OCI-LY3 (cell line): ENCODE data around the gene UGT3A2.

Experiments used
- H2AFZ ChIP-seq: fragments of 200-600, 300-600 bp; shearing (Covaris generic); 2 replicates; pipeline ENCODE4 v1.6.0; 2014; ENCODE audit warnings: antibody characterized with exemption, low read depth, low read length
- H3K27ac ChIP-seq: fragments of 200-600, 300-600 bp; sonication (generic); 2 replicates; pipeline ENCODE4 v1.5.1; 2014; ENCODE audit warnings: mild to moderate bottlenecking, low read length, moderate library complexity, mixed read lengths
- H3K27me3 ChIP-seq: fragments of 200-600, 300-600 bp; sonication (generic); 2 replicates; pipeline ENCODE4 v1.6.1; 2014; ENCODE audit warnings: low read depth, low read length, mixed read lengths
- H3K36me3 ChIP-seq: fragments of 200-600, 300-600 bp; sonication (generic); replicated peaks from 2 replicates; pipeline ENCODE3; 2014; ENCODE audit warnings: low read depth, low read length, mixed read lengths
- H3K4me1 ChIP-seq: fragments of 300-600, 200-600 bp; sonication (generic); 2 replicates; pipeline ENCODE4 v1.6.1; 2014; ENCODE audit warnings: low read length, mixed read lengths
- H3K4me2 ChIP-seq: fragments of 200-600, 300-600 bp; sonication (generic); 2 replicates; pipeline ENCODE4 v1.6.1; 2014; ENCODE audit warnings: low read length, mixed read lengths
- H3K4me3 ChIP-seq: fragments of 300-600, 200-600 bp; sonication (generic); 2 replicates; pipeline ENCODE4 v1.5.1; 2014; ENCODE audit warnings: antibody characterized with exemption, mild to moderate bottlenecking, low read length, moderate library complexity
- H3K79me2 ChIP-seq: fragments of 300-600, 200-600 bp; shearing (Covaris generic); 2 replicates; pipeline ENCODE4 v1.6.1; 2014; ENCODE audit warnings: mild to moderate bottlenecking, low read length, mixed read lengths
- H3K9ac ChIP-seq: fragments of 300-600, 200-600 bp; shearing (Covaris generic); 2 replicates; pipeline ENCODE4 v1.6.0; 2014; ENCODE audit warnings: mild to moderate bottlenecking, low read length, moderate library complexity
- H3K9me3 ChIP-seq: fragments of 200-600, 300-600 bp; shearing (Covaris generic); 2 replicates; pipeline ENCODE4 v1.6.1; 2014; ENCODE audit warnings: low read length, mixed read lengths; ENCODE audit not compliant: insufficient read depth
- H4K20me1 ChIP-seq: fragments of 200-600, 300-600 bp; sonication (generic); 2 replicates; pipeline ENCODE4 v1.6.1; 2016; ENCODE audit warnings: low read length, mixed read lengths; ENCODE audit not compliant: insufficient read depth
- EZH2phosphoT487 ChIP-seq: fragments of 200-600 bp; shearing (Covaris generic); IDR thresholded peaks from 2 replicates; pipeline ENCODE4 v1.6.1; 2018; ENCODE audit warnings: antibody characterized with exemption, mixed run types, low read depth
- TF ChIP-seq, protein P1 (sequence below): fragments of 200-600, 300-600 bp; sonication (generic); IDR thresholded peaks from 2 replicates; pipeline ENCODE4 v1.5.1; 2014; ENCODE audit warnings: antibody characterized with exemption, low read length, low read depth

The UGT3A2 gene

DNA sequence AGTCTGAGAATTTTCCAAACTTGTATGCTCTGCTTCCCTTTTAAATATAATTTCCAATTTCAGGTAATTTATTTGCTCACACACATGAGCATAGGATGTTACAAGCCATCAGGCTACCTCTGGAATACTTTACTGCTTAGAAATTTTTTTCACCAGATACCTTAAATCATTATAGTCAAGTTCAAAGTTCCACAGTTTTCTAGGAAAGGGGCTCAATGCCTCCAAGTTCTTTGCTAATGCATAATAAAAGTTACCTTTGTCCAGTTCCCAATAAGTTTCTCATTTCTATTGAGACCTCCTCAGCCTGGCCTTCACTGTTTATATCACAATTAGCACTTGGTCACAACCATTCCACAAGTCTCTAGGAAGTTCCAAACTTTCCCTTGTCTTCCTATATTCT, 59.3 kb downstream of the UGT3A2 start:
- Histone ChIP-seq H3K4me1 (no peaks in the 10 kb centered on the region), H3K9ac (no peak overlapping the region), H3K27ac (no peak overlapping the region), H4K20me1 (no peaks in the 10 kb centered on the region), H3K79me2 (no peaks in the 10 kb centered on the region), H3K27me3 (no peaks in the 10 kb centered on the region), H3K36me3 (no peaks in the 10 kb centered on the region), H3K9me3 (no peaks in the 10 kb centered on the region; the same call in 1 of the 2 replicates), H3K4me2 (no peak overlapping the region), H2AFZ (no peak overlapping the region), H3K4me3 (no peak overlapping the region)
- TF ChIP-seq EZH2phosphoT487: no peak
- TF ChIP-seq, protein P1, sequence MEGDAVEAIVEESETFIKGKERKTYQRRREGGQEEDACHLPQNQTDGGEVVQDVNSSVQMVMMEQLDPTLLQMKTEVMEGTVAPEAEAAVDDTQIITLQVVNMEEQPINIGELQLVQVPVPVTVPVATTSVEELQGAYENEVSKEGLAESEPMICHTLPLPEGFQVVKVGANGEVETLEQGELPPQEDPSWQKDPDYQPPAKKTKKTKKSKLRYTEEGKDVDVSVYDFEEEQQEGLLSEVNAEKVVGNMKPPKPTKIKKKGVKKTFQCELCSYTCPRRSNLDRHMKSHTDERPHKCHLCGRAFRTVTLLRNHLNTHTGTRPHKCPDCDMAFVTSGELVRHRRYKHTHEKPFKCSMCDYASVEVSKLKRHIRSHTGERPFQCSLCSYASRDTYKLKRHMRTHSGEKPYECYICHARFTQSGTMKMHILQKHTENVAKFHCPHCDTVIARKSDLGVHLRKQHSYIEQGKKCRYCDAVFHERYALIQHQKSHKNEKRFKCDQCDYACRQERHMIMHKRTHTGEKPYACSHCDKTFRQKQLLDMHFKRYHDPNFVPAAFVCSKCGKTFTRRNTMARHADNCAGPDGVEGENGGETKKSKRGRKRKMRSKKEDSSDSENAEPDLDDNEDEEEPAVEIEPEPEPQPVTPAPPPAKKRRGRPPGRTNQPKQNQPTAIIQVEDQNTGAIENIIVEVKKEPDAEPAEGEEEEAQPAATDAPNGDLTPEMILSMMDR: no peak

DNA sequence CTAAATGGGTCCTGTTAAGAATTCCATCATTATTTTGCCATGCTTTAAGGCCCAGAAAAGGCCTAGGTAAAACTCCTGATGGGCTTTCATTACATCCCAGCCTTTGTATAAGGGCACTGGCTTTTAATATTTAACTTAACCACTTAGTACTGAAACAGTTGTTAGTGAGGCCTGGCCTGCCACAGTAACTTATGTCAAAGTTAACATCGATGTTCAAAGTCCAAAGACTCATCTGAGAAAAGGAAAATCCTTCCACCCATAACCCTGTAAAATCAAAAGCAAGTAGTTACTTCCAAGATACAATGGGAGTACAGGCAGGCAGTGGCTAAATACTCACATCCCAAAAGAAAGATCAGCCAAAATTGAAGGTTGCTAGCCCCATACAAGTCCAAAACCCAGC, 60.5 kb downstream of the UGT3A2 start:
- Histone ChIP-seq H3K4me3 (no peak overlapping the region), H3K9me3 (no peaks in the 10 kb centered on the region; the same call in 1 of the 2 replicates), H3K36me3 (no peaks in the 10 kb centered on the region), H3K4me1 (no peaks in the 10 kb centered on the region), H4K20me1 (no peaks in the 10 kb centered on the region), H3K4me2 (no peak overlapping the region), H3K9ac (no peak overlapping the region), H2AFZ (no peak overlapping the region), H3K27me3 (no peaks in the 10 kb centered on the region), H3K27ac (no peak overlapping the region), H3K79me2 (no peaks in the 10 kb centered on the region)
- TF ChIP-seq, protein P1: no peak
- TF ChIP-seq EZH2phosphoT487: no peak

DNA sequence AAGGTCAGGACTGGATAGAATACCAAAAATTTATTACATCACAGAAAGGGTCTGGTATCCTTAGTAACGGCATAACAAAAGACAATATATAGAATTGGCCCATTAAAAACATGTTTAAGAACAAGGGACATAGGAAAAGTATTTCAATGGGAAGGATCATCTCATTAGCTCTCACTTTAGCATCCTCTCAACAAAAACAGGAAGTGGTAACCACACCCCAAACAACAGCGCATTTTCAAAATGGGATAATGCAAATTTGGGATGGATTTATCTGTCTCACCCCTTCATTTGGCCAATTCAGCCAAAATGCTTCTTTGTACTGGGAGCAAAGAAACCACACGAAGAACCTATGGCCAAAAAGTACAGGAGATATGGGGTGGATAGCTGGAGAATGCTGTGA, 65.7 kb downstream of the UGT3A2 start:
- Histone ChIP-seq H3K36me3 (no peaks in the 10 kb centered on the region), H3K4me2 (no peak overlapping the region), H3K79me2 (no peaks in the 10 kb centered on the region), H3K27me3 (no peaks in the 10 kb centered on the region), H3K27ac (no peak overlapping the region), H3K4me1 (no peaks in the 10 kb centered on the region), H3K9ac (no peak overlapping the region), H4K20me1 (no peaks in the 10 kb centered on the region), H3K4me3 (no peak overlapping the region), H2AFZ (no peak overlapping the region), H3K9me3 (no peaks in the 10 kb centered on the region)
- TF ChIP-seq, protein P1: no peak
- no peak for TF ChIP-seq EZH2phosphoT487

DNA sequence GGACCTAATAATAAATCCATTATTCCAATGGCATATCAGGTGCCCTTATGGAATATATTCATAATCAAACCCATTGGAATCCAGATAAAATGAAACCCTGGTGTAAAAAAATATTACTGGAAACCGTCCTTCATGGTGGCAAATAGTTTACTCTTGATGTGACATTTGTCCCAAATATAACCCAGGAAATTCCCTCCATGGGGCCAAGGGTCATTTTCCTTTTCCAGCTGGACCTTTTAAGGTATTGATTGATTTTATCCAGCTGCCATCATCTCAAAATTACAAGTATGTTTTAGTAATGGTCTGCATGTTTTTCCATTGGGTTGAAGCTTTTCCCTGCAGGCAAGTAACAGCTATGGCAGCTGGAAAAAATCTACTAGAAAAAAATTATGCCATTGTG, 67.1 kb downstream of the UGT3A2 start:
- H2AFZ ChIP-seq: no peak overlapping the region
- no peaks in the 10 kb centered on the region for H3K4me1 ChIP-seq
- no peaks in the 10 kb centered on the region for H4K20me1 ChIP-seq
- no peak overlapping the region for H3K4me3 ChIP-seq
- no peaks in the 10 kb centered on the region for H3K79me2 ChIP-seq
- H3K4me2 ChIP-seq: no peak overlapping the region
- H3K9ac ChIP-seq: no peak overlapping the region
- no peaks in the 10 kb centered on the region for H3K27me3 ChIP-seq
- no peak overlapping the region for H3K27ac ChIP-seq
- no peak for TF ChIP-seq EZH2phosphoT487
- TF ChIP-seq, protein P1: no peak
- no peaks in the 10 kb centered on the region for H3K9me3 ChIP-seq
- H3K36me3 ChIP-seq: no peaks in the 10 kb centered on the region
